Esophagus squamous epithelium (tissue), 5 donors: ENCODE results near the gene CDIPT. TPM values are rescaled to one million over a fixed set of nuclear protein-coding genes. Genes with fewer than 3 reads are reported as not detected.

Source experiments
- DNase-seq: peaks from one replicate; lab custom pipeline; 2025; lab: John Stamatoyannopoulos, UW
- H3K27ac ChIP-seq, 4 donors: fragments of 200-600 bp; sonication (generic); one replicate each; pipeline ENCODE4 v1.5.1; 2016 to 2019; ENCODE audit warnings: mild to moderate bottlenecking in 1 of 4
- H3K27me3 ChIP-seq, 4 donors: fragments of 200-600 bp; sonication (generic); 1 replicate in 3 of 4; 2 replicates in 1 of 4; pipeline versions ENCODE4 v1.5.1 to v1.6.0; 2017 to 2021; ENCODE audit warnings: antibody characterized with exemption in 1 of 4
- H3K36me3 ChIP-seq, 3 donors: fragments of 200-600 bp; sonication (generic); one replicate each; pipeline ENCODE4 v1.5.1; 2016 to 2019
- H3K4me1 ChIP-seq, 3 donors: fragments of 200-600 bp; sonication (generic); one replicate each; pipeline ENCODE4 v1.5.1; 2017 to 2019
- H3K4me3 ChIP-seq, 4 donors: fragments of 200-600 bp; sonication (generic); 1 replicate in 3 of 4; 2 replicates in 1 of 4; pipeline ENCODE4 v1.5.1; 2016 to 2019; ENCODE audit warnings: mild to moderate bottlenecking in 2 of 4, moderate library complexity in 1 of 4
- H3K9me3 ChIP-seq, 3 donors: fragments of 200-600 bp; sonication (generic); one replicate each; pipeline ENCODE4 v1.5.1; 2016 to 2019
- POLR2A ChIP-seq, 4 donors: fragments of 450-650 bp; IDR thresholded peaks; one replicate each; pipeline ENCODE4 v1.6.1; 2017; ENCODE audit warnings: antibody characterized with exemption in 4 of 4, mild to moderate bottlenecking in 4 of 4, moderate library complexity in 3 of 4
- WGBS, 2 donors: methylation state at CpG; one replicate each; pipeline ENCODE4 v1.1.5; 2018; 5-methylcytosine and 5-hydroxymethylcytosine counted together
- intact Hi-C: fragments of 100-400 bp; cut with DNase I; formaldehyde crosslinking; loops from one replicate; pipeline ENCODE4 v1.15.0; 2022
- total RNA-seq, 4 donors: library from RNA; depleted of rRNA; stranded (reverse); fragments of >200 nt; gene quantifications; one replicate each; pipeline ENCODE4 v1.1.0, GENCODE V29; 2016
- TF ChIP-seq, protein P1 (sequence below), 6 experiments: fragments of 450-650 bp in 4 of 6; fragments of 200-600 bp in 2 of 6; sonication (generic) in 2 of 6; IDR thresholded peaks; one replicate each; pipeline ENCODE4 v1.5.1; 2016 to 2019; ENCODE audit warnings: antibody characterized with exemption in 6 of 6, mild to moderate bottlenecking in 4 of 6, moderate library complexity in 4 of 6
- donor health status: DM: yes; HTN: yes; CAD: no.

CDIPT gene
- total RNA-seq, 4 donors from 2014 or later: 34.6 to 78.8 (median 44.6) TPM

DNA sequence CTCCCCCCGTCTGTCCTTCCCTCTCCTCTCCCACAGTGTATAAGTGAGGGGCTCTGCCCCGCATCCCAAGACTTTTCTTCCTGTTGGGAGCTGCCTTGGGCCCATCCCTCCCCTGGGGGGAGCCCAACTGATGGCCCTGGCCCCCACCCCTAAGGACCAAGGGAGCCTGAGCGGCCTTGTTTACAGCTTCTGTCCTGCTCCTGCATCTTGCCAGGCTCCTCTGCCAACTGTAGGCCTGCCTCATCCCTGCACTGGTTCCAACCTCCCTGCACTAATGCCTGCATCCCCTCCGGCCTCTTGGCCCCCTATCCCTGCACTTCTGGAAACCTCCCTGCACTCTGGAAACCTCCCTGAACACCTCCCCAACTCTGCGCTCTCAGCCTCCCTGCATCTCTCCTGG lies 48.4 kb downstream of the CDIPT start:
- Histone ChIP-seq H3K9me3 (no peaks in the 10 kb centered on the region), H3K36me3 (peaks cover 4 to 30% (median 5%) of the 10 kb centered on the region in 3 donors), H3K27me3 (peaks cover 0 to 17% (median 0%) of the 10 kb centered on the region in 4 donors), H3K4me1 (peaks cover 45 to 90% (median 72%) of the 10 kb centered on the region in 3 donors), H3K27ac (peak overlapping the region; percentile 93 to 97 (median 96)), H3K4me3 (no peak overlapping the region)
- DNase-seq: no peak
- 84 to 89% methylated on average over 3 to 5 of the region's 5 CpGs for WGBS, 2 donors
- intact Hi-C loops: no loop called here
- TF ChIP-seq, protein P1, sequence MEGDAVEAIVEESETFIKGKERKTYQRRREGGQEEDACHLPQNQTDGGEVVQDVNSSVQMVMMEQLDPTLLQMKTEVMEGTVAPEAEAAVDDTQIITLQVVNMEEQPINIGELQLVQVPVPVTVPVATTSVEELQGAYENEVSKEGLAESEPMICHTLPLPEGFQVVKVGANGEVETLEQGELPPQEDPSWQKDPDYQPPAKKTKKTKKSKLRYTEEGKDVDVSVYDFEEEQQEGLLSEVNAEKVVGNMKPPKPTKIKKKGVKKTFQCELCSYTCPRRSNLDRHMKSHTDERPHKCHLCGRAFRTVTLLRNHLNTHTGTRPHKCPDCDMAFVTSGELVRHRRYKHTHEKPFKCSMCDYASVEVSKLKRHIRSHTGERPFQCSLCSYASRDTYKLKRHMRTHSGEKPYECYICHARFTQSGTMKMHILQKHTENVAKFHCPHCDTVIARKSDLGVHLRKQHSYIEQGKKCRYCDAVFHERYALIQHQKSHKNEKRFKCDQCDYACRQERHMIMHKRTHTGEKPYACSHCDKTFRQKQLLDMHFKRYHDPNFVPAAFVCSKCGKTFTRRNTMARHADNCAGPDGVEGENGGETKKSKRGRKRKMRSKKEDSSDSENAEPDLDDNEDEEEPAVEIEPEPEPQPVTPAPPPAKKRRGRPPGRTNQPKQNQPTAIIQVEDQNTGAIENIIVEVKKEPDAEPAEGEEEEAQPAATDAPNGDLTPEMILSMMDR (IDR thresholded peaks at IDR 0.05): no peak
- TF ChIP-seq POLR2A (IDR thresholded peaks at IDR 0.05): no peak

DNA sequence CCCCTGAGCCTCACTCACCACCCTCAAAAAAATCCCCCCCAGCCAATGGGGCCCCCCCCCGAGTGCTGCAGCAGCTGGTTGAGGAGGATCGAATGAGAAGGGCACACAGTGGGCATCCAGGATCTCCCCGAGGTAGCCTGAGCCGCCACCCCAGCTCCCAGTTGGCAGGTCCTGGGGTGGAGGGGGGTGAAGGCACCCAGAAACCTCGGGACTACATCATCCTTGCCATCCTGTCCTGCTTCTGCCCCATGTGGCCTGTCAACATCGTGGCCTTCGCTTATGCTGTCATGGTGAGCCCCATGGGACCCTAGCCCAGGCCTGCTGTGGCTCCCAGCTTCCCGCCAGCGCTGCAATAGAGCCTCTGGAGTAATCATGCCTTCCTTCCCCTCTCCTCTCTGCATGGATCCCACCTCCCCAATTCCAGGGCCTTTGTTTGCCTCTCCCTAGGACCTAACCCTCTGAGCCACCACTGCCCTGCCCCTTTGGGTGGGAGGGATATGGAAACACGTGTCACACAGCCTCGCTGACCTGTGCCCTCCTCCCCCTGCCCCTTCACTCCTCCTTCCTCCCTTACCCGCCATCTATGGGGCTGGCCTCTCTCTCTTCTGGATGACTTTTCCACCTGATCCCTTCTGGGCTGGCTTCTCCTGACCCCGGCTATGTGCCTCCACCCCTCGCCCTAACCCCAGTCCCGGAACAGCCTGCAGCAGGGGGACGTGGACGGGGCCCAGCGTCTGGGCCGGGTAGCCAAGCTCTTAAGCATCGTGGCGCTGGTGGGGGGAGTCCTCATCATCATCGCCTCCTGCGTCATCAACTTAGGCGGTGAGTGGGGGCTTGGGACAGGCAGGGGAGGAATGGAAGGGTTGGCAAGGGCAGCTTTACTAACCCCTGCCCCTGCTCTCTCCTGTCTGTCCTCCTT lies 49.1 kb downstream of the CDIPT start:
- Histone ChIP-seq H3K9me3 (no peaks in the 10 kb centered on the region), H3K4me3 (peak overlapping the region in 1 of 4 donors; percentile 77), H3K27ac (peak overlapping the region; percentile 11 to 96 (median 89)), H3K27me3 (peaks cover 0 to 17% (median 0%) of the 10 kb centered on the region in 4 donors), H3K36me3 (peaks cover 10 to 30% (median 10%) of the 10 kb centered on the region in 3 donors), H3K4me1 (peaks cover 49 to 90% (median 74%) of the 10 kb centered on the region in 3 donors)
- TF ChIP-seq POLR2A (IDR thresholded peaks at IDR 0.05): no peak
- TF ChIP-seq, protein P1 (IDR thresholded peaks at IDR 0.05): no peak
- DNase-seq: no peak
- WGBS, 2 donors: 82 to 90% methylated on average over 10 to 21 of the region's 24 CpGs
- intact Hi-C loops: no loop called here

DNA sequence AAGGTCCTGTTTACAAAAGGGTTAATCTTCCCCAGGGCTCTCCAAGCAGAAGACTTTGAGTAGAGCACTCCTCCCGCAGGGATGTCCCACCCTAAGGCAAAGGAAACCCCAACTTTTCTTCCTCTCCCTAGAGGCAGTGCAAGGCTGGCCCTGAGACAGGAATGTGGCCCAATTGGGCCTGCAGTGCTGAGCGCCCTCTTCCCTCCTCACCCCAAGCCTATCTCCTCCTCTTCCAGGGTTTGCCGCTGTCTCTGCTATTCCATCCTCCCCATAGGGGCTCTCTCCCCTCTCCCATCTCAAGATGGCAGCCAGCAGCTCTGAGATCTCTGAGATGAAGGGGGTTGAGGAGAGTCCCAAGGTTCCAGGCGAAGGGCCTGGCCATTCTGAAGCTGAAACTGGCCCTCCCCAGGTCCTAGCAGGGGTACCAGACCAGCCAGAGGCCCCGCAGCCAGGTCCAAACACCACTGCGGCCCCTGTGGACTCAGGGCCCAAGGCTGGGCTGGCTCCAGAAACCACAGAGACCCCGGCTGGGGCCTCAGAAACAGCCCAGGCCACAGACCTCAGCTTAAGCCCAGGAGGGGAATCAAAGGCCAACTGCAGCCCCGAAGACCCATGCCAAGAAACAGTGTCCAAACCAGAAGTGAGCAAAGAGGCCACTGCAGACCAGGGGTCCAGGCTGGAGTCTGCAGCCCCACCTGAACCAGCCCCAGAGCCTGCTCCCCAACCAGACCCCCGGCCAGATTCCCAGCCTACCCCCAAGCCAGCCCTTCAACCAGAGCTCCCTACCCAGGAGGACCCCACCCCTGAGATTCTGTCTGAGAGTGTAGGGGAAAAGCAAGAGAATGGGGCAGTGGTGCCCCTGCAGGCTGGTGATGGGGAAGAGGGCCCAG lies 50.0 kb downstream of the CDIPT start:
- peaks cover 0 to 17% (median 0%) of the 10 kb centered on the region in 4 donors for H3K27me3 ChIP-seq
- intact Hi-C loops: no loop called here
- no peak for DNase-seq
- peaks cover 59 to 90% (median 82%) of the 10 kb centered on the region in 3 donors for H3K4me1 ChIP-seq
- 38 to 48% methylated on average over 3 to 4 of the region's 9 CpGs for WGBS, 2 donors
- H3K36me3 ChIP-seq: peaks cover 11 to 30% (median 14%) of the 10 kb centered on the region in 3 donors
- H3K4me3 ChIP-seq: peak overlapping the region in 3 of 4 donors; percentile 50 to 77 (median 51)
- H3K27ac ChIP-seq: peak overlapping the region; percentile 11 to 96 (median 89)
- H3K9me3 ChIP-seq: no peaks in the 10 kb centered on the region
- TF ChIP-seq, protein P1 (IDR thresholded peaks at IDR 0.05): no peak
- no peak for TF ChIP-seq POLR2A (IDR thresholded peaks at IDR 0.05)

DNA sequence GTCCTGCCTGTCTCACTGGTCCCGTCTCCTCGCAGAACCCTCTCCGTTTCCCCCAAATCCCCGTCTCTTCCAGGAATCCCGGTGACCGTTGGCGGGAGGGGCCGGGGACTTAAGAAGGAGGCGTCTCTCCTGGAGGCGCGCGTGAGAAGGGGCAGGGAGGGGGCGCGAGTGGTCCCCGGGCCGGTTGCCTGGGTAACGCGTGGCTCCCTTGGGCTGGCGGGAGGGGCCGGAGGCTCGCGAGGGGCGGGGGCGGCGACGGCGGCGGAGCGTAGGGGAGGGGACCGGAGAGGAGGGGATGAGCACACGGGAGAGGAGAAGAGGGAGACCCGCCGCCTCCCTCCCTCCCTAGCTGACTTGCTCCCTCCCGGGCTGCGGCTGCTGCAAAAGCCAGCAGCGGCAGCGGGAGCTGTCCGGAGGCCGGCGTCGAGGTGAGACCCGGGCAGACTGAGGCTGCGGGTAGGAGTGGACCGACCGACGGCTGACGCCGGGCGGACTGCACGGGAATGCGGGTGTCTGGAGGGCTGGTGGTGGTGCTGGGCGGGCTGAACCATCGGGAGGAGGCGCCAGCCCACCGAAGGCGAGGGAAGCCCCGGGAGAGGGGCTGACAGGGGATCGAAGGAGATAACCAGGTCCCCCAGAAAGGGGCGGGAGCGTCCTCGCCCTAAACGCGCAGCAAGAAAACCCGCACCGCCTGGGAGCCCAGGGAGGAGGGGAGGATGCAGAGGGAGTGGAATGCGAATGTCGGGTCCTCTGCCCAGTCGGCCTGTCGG lies 50.9 kb downstream of the CDIPT start, which contains the start of gene PRRT2:
PRRT2 (plus strand) TSS at position 298 of the 770 bp plus-strand sequence. CDS start 862 bp downstream, outside the sequence.
- intact Hi-C loops: no loop called here
- TF ChIP-seq POLR2A (IDR thresholded peaks at IDR 0.05): no peak
- TF ChIP-seq, protein P1 (IDR thresholded peaks at IDR 0.05): no peak
- Histone ChIP-seq H3K4me1 (peaks cover 61 to 90% (median 75%) of the 10 kb centered on the region in 3 donors), H3K4me3 (peak within 1 kb of the TSS; percentile 29 to 77 (median 50)), H3K27ac (peak within 1 kb of the TSS; percentile 74 to 96 (median 89)), H3K27me3 (peaks cover 0 to 17% (median 0%) of the 10 kb centered on the region in 4 donors), H3K9me3 (no peaks in the 10 kb centered on the region), H3K36me3 (peaks cover 11 to 25% (median 14%) of the 10 kb centered on the region in 3 donors)
- WGBS, 2 donors: 10% methylated on average over 18 to 44 of the region's 69 CpGs
- DNase-seq: no peak
